GOT3 (cell line): Measurements from ENCODE around the gene SPRN.
"Not testable (repeated sequence)": the region's sequence is repeated elsewhere in the genome, so short reads cannot be mapped to it uniquely, and the experiment has no call there.

Experiments used
- DNase-seq: peaks from one replicate; lab custom pipeline; 2025; ENCODE audit warnings: mixed read lengths; lab: John Stamatoyannopoulos, UW

Gene SPRN

GRCh38 chr10:133439517-133440461 is 15.4 kb upstream of the SPRN start:
- DNase-seq, result no peak

- no peak for DNase-seq
Observed at GRCh38 chr10:133438711-133439273, 14.4 kb upstream of the SPRN start.

- not testable (repeated sequence) for DNase-seq
Observed at GRCh38 chr10:133432789-133433188, 8.4 kb upstream of the SPRN start.

GRCh38 chr10:133431888-133432613 is 7.6 kb upstream of the SPRN start:
- DNase-seq, result not testable (repeated sequence)

GRCh38 chr10:133429571-133429970 is 5.1 kb upstream of the SPRN start:
- DNase-seq, result not testable (repeated sequence)

GRCh38 chr10:133424102-133424501 is 323 bp downstream of the SPRN start:
- DNase-seq, result not testable (repeated sequence)

- DNase-seq, result no peak
Observed at GRCh38 chr10:133422807-133423771, 1.3 kb downstream of the SPRN start.

GRCh38 chr10:133422223-133422806 is 2.1 kb downstream of the SPRN start:
- DNase-seq, result no peak

GRCh38 chr10:133421336-133422222 is 2.8 kb downstream of the SPRN start:
- no peak for DNase-seq

GRCh38 chr10:133420579-133420978 is 3.8 kb downstream of the SPRN start:
- DNase-seq, result no peak

- DNase-seq, result no peak
Observed at GRCh38 chr10:133420028-133420427, 4.4 kb downstream of the SPRN start.

GRCh38 chr10:133419211-133419950 is 5.0 kb downstream of the SPRN start:
- DNase-seq, result no peak

- DNase-seq, result no peak
Observed at GRCh38 chr10:133418289-133418993, 6.0 kb downstream of the SPRN start.

GRCh38 chr10:133415752-133416151 is 8.7 kb downstream of the SPRN start:
- no peak for DNase-seq

- not testable (repeated sequence) for DNase-seq
Observed at GRCh38 chr10:133414401-133414800, 10.0 kb downstream of the SPRN start.

- no peak for DNase-seq
Observed at GRCh38 chr10:133412381-133412711, 12.1 kb downstream of the SPRN start.

- no peak for DNase-seq
Observed at GRCh38 chr10:133411523-133412380, 12.7 kb downstream of the SPRN start.
